Measurements from ENCODE around the gene SDR42E1. TPM values are rescaled to one million over a fixed set of nuclear protein-coding genes. Genes with fewer than 3 reads are reported as not detected.
A peak's percentile ranks its signal among the peaks of the same experiment; 100 is the strongest.

The SDR42E1 gene
- total RNA-seq, 1 donor from 2014 or later: 0.67 TPM

GRCh38 chr16:82041542-82041941 lies 30.3 kb upstream of the SDR42E1 start:
- ATAC-seq (no peak), DNase-seq (ENCODE audit: low spot score) (no peak)
- intact Hi-C loops (cut with DNase I): no loop called here

GRCh38 chr16:82040296-82040695 lies 29.0 kb upstream of the SDR42E1 start:
- intact Hi-C loops (cut with DNase I): no loop called here
- DNase-seq (ENCODE audit: low spot score) (no peak), ATAC-seq (no peak)

GRCh38 chr16:82037666-82038065 lies 26.4 kb upstream of the SDR42E1 start:
- no peak for DNase-seq (ENCODE audit: low spot score)
- intact Hi-C loops (cut with DNase I): no loop called here
- no peak for ATAC-seq

- DNase-seq (ENCODE audit: low spot score): no peak
- intact Hi-C loops (cut with DNase I): no loop called here
- ATAC-seq: no peak
Measured at GRCh38 chr16:82037251-82037650, 26.0 kb upstream of the SDR42E1 start.

GRCh38 chr16:82034981-82035612 lies 23.8 kb upstream of the SDR42E1 start, which contains the start of gene HSD17B2:
Gene HSD17B2, plus strand, starts transcription at chr16:82035253. Its CDS starts 172 bp downstream, at chr16:82035425.
- no peak for DNase-seq (ENCODE audit: low spot score)
- intact Hi-C loops (cut with DNase I): no loop called here
- ATAC-seq: no peak

GRCh38 chr16:82033683-82034300 lies 22.5 kb upstream of the SDR42E1 start:
- intact Hi-C loops (cut with DNase I): no loop called here
- DNase-seq (ENCODE audit: low spot score): no peak
- no peak for ATAC-seq

- intact Hi-C loops (cut with DNase I): no loop called here
- ATAC-seq (no peak), DNase-seq (ENCODE audit: low spot score) (no peak)
Measured at GRCh38 chr16:82033006-82033405, 21.7 kb upstream of the SDR42E1 start.

- no peak for ATAC-seq
- intact Hi-C loops (cut with DNase I): loop anchor here (2.0 kb wide), 1 partner anchor 195 kb away; no protein-coding TSS in a partner anchor
- DNase-seq (ENCODE audit: low spot score): no peak
Measured at GRCh38 chr16:82031116-82032084, 20.1 kb upstream of the SDR42E1 start.

GRCh38 chr16:82027629-82028064 lies 16.4 kb upstream of the SDR42E1 start:
- ATAC-seq: no peak
- no peak for DNase-seq (ENCODE audit: low spot score)
- intact Hi-C loops (cut with DNase I): no loop called here

DNA sequence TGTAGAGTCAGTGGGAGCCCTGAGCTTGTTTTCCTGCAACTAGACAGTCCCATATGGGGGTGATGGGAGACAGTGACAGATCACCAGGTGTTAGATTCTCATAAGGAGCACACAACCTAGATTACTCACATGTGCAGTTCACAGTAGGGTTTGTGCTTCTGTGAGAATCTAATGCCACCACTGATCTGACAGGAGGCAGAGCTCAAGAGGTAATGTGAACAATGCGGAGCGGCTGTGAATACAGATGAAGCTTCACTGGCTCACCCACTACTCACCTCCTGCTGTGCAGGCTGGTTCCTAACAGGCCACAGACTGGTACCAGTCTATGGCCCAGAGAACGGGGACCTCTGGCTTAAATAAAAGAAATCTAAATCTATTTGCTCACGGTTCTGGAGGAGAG lies 13.6 kb upstream of the SDR42E1 start:
- ATAC-seq (no peak), DNase-seq (ENCODE audit: low spot score) (no peak)
- intact Hi-C loops (cut with DNase I): no loop called here

GRCh38 chr16:82024316-82024715 lies 13.0 kb upstream of the SDR42E1 start:
- intact Hi-C loops (cut with DNase I): no loop called here
- no peak for DNase-seq (ENCODE audit: low spot score)
- no peak for ATAC-seq

DNA sequence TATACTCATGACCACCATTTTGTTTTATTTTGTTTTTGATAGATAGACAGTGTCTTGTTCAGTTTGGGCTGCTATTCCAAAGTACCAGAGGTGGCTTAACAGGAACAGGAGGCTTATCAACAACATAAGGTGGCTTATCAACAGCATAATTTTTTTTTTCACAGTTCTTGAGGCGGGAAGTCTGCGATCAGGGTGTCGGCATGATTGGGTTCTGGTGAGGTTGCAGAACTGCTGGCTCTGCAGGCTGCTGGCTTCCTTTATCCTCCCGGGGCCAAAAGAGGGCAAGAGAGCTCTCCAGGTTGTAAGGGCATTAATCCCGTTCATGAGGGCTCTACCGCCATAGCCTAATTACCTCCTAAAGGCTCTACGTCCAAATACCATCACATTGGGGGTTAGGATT lies 11.9 kb upstream of the SDR42E1 start:
- intact Hi-C loops (cut with DNase I): no loop called here
- DNase-seq (ENCODE audit: low spot score) (no peak), ATAC-seq (no peak)

GRCh38 chr16:82020051-82020450 lies 8.8 kb upstream of the SDR42E1 start:
- intact Hi-C loops (cut with DNase I): no loop called here
- no peak for DNase-seq (ENCODE audit: low spot score)

DNA sequence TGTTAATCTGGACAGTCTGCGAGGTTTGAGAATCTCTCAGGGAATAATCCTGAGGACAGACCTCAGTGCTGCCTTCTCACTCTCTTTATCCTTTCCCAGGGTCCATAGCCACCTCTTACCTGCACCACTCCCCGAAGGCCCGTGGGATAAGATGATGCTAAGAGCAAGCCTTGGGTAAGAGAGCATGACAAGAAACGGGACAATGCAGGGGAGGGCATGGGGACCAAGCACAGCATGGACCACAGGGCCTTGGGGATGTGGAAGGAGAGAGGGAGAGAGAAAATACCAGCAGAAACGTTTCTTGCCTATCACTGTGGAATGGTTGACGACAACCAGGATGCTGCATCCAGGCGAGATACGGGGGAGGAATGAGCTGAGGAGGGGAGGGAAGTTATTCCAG lies 8.3 kb upstream of the SDR42E1 start:
- DNase-seq (ENCODE audit: low spot score) (no peak), ATAC-seq (no peak)
- intact Hi-C loops (cut with DNase I): no loop called here

More at GRCh38 chr16:82020051-82020450, 8.8 kb upstream of the SDR42E1 start:
- no peak for ATAC-seq

DNA sequence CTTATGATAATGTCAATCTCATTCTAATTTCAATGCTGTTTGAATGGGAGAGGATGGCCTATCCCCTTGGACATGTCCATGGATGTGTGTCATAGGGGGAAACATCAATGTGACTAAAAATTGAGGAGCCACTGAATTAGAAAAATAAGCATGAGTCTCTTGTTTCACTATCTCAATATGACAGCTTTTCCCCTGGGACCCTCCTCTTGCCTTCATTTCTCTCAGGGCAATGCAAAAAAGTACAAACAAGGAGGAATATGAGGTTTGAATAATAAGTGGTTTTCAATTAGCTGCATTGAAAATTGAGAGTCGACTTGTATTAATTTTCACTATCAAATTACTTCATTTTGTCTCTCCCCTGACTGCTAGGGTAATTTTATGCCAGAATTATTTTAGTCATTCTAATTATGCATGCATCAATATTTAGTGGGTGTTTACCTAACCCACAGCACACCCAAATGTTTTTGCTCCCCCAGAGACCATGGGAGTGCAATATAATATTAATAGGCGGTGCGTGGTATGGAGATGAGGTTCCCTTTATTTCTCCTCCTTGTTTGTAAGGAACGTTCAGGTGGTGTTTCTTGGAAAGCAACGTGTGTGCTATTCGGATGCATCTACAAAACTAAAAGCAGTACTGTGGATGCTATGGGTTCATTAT lies 6.8 kb upstream of the SDR42E1 start:
- no peak for ATAC-seq
- DNase-seq (ENCODE audit: low spot score): no peak
- intact Hi-C loops (cut with DNase I): no loop called here

DNA sequence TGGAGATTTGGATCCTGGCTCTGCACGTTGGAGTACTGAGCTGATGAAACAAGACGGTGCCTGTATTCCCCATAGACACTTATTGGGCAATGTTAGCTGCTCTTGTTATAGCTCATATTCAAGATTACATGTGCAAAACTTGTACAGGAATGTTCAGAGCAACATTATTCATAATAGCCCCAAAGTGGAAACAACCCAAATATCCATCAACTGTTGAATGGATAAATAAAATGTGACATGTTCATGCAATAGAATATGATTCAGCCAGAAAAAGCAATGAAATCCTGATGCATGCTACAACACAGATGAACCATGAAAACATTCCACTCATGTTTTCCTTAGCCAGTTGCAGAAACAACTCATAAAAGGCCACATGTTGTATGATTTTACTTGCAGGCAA lies 5.7 kb upstream of the SDR42E1 start:
- DNase-seq (ENCODE audit: low spot score) (no peak), ATAC-seq (peak; percentile 93)
- intact Hi-C loops (cut with DNase I): no loop called here

DNA sequence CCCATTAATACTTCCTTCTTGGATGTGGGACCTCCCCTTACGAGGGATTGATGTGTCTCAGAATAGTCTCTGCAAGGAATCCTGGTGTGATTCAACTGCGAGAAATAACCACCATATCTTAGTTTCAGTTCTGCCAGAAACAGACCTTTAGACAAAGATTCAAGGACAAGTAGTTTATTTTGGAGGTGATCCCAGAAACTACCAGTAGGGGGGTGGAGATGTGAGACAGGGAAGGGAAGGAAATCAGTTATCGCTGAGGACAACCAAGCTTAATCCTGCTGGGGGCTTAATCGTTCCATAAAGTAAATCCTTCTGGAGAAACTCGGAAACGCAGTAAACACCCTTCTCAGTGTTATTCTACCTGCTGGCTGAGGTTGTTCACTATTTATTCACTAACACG lies 5.0 kb upstream of the SDR42E1 start:
- peak; percentile 46 for ATAC-seq
- intact Hi-C loops (cut with DNase I): no loop called here
- DNase-seq (ENCODE audit: low spot score): no peak

GRCh38 chr16:82013139-82013538 lies 1.9 kb upstream of the SDR42E1 start:
- no peak for DNase-seq (ENCODE audit: low spot score)
- no peak for ATAC-seq
- intact Hi-C loops (cut with DNase I): no loop called here

- ATAC-seq (no peak), DNase-seq (ENCODE audit: low spot score) (no peak)
- intact Hi-C loops (cut with DNase I): no loop called here
Measured at GRCh38 chr16:82010649-82011048, 621 bp downstream of the SDR42E1 start.

Data from sciatic nerve (tissue), 2 donors.